Stimulated activated CD4-positive, alpha-beta T cell treated with anti-CD3 and anti-CD28 coated beads, Interleukin-12 subunit alpha, Interleukin-12 subunit beta, amount 100 ng/mL, for 48 hours (primary cell): Measurements from ENCODE around the gene FZD10.

Source experiments
- DNase-seq, 3 donors: peaks; one replicate each; pipeline ENCODE4 v3.0.0-alpha.2; 2020; ENCODE audit warnings: low read depth in 2 of 3, low spot score in 1 of 3

FZD10 gene

DNA sequence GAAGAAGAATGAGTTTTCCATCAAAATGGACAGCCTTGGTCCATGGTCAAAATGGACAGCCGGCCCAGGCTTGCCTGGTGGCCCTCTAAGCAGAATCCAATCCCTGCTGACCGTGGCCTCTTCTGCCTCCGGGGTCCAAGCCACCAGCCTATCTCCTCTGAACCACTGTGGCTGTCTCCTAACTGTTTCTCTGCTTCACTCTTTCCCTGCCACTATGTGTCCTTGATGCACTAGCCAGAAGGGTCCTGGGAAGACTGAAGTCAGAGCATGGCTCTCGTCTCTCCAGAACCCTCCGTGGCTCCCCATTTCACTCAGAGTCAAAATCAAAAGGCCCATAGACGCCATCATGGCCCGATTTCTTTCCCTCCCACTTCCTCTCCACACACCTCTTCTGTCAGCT is 8.5 kb upstream of the FZD10 start:
- no peak for DNase-seq

DNA sequence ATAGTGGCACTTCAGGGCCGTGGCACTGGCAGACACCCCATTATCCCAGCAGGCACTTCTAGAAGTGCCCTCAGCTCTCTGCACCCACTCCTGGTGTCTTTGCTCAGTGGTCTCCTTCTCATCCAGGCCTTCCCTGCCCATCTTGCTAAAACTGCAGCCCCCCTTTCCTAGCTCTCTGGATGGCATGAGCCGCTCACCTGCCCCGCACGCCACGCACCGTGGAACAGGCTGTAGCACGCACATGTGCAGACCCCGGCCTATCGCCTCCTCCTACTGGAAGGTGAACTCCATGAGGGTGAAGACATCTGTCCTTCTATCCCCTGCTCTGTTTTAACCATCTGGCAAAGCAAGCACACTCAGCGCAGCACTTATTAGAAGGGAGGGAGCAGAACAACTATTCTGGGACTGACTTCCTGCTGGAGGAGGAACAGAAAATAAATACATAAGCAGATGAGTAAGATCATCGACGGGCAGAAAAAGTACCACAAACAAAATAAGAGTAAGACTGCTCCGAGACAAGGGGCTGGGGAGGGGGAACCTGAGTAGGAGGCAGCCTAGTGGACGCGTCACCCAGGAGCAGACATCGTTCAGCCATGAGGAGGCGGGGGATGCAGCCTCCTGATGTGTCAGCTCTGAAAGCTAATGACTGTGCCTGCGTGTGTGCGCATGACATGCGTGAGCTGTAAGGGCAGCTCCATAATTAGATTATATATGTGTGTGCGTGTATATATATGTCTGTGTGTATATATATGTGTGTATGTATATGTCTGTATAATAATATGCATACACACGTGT is 7.8 kb upstream of the FZD10 start:
- DNase-seq = no peak

DNA sequence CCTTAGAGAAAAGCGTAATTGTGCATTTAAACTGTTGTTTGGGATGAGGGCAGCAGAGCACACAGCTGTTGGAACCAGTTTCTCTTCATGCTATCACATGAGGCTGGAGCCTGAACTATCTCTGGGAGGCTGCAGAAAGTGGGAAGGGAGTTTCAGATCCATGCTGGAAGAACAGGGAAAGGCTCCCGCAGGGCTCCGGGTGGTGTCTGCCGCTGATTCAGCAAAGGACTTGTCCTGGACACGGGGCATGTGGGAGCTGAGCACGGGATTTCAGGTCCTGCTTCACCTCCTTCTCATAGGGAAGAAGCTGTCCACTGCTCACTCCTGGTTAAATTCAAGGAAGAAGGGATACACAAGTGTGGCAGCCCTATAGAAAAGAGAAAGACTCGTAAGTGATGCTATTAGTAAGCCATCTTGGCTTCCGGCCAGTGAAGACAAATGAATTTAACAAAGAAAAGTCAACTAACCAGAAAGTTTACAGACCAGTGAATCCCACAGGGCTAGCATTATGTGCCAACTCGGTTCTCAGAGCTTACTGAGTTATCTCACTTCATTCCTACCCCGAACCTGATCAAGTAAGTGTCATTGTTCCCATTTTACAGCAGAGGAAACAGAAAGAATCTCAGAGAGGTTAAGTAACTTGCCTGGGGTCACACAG is 6.7 kb upstream of the FZD10 start:
- DNase-seq = no peak

DNA sequence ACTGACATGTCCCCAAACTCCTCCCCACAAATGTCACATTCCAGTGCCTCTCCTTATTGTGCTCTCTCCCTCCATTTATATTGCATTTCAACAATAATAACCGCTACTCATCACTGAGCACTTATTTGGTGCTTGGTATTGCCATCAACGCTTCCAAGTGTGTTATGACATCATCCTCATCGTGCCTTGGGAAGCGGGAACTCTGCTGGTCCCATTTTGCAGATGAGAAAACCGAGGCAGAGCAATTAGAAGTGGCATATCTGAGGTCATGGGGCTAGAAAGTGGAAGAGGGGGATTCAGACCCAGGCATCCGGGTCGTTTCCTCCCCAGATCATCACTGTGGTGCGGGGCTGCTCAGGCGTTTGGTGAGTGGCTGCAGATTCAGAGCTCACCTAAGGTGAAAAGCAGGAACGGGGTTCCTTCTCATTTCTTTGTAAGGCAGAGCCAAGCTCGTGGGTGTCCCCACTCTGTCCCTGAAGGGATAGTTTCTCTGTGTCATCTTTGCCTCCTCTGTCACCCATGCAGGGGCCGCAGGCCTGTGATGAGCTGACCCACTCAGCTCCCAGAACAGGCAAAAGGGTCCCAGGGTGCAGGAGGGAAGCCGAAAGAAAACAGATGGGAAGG is 5.5 kb upstream of the FZD10 start:
- no peak for DNase-seq

DNA sequence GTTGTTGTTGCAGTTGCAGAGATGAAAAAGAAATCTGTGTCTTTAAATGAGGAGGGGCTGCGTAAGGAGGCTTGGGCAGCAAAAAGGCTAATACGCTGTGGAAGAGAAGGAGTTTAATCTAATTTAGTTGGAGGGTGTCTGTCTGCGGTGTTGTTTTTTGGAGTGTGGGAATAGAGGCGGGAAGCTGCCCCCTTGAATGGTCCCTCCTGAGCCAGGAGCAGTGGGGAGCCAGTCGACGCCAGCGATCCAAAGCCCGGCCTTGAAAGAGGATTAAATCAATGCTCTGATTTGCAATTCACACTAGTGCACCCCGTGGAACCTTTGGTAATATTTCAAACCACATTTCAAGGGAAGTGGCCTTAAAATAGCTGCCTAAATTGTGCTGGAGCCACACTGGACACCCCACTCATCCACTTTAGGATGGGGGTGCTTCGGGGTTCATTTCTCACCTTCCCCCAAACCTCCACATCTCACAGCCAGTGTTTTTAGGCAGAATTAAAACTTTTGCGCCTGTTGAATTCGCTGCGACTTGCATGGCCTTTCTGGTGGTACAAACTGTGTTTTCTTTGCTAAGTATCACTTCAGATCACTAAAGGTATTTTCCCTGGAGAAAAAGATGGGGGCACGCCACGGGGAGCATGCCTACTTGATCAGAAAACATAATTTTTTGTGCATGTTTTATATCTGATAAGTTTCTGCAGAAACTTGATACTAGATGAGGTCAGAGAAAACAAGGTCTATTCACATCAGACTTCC is 4.1 kb upstream of the FZD10 start:
- DNase-seq = no peak

DNA sequence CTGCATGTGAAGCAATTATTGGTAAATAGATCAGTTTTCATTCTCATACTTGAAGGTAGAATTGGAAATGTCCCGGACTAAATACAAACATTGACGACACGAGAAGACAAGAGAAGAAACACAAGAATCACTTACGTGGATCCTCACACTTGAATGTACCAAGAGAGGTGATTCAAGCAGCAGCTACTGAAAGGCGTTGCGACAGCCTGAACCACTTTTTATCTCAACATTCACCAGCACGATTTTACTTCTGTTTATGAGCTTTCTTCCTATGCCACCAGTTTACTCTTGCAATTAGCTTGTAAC is 3.6 kb upstream of the FZD10 start:
- no peak for DNase-seq

DNA sequence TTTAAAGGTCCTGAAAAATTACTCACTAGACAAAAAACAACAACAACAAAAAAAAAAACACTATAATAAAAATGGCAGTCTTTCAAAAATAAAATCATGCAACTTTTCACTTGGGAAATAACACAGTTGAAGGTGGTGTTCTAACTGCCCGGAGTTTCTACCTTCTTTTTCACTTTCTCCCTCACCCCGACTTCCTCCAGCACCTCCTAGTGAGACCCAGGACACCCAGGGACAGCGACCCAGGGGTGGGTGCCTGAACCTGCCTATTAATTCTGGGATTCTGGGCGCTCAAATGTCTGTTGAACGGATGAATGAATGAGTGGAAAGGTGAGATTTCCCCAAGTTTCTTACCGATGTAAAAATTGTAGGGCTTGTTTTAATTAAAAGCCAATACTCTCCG is 2.0 kb upstream of the FZD10 start:
- no peak for DNase-seq

DNA sequence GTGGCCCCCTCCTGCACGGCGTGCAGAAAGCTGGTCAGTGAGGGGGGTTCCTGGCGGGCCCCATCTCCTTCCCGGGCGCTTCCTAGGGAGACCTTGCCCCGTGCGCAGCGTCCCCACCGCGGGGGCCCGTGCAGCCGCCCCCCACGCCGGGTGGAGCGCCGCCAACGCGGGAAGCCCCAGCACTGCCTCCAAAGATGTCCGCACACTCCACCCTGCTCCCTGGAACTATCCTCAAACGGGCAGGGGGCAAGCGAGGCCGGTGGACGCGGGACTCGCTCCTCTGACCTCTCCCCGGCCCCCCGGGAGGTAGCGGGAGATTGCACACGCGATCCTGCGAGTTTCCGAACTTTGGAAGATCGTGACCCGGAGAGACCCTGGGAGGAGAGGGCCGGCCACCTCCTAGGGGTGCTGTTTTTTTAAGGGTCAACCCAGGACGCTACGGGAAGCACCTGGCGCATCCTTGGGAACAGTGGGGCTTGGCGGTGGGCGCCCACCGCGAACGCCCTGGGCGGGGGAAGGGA is 1.5 kb upstream of the FZD10 start:
- no peak for DNase-seq

DNA sequence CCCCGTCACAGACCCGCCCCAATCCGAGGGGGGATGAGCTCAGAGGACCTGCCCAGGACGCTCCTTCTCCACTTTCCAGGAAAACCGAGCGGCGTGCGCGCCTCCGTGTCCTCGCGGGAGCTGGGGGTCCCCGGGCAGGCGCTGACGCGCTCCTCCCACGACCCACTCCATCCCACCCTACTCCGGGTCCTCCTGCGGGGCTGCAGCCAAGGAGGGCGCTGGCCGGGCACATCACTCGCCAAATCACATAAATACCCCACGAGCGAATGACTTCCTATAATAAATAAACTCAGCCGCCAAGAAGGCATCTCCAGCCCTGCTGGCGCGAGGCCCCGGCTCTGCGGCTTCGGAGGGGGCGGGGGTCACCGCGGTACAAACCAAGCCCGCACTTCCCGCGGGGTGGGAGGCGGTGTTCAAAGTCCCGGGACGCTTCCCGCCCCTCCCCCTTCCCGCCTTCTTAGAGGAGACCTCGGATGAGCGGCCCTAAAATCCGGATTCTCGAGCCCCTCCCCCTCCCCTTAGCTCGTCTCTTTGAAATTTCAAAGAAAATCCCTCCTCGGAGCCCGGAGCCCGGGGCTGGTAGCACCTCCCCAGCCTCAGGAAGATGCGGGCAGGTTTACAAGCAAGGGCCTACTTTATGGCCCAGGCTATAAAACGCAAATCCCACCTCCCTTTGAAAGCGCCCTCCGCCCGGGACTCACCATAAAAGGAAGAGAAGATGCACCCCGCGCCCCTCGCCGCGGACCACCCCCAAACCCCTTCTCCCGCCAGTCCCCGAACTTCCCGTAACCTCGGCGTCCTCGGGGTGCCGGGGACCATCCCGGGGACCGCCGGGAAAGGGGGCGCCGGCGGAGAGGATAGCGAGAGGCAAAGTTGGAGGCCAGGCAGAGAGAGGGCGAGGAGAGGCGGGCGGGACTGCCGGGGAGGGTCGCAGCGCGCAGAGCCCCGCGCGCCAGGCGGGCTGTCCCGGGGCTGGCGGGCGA is 712 bp upstream of the FZD10 start:
- no peak for DNase-seq

DNA sequence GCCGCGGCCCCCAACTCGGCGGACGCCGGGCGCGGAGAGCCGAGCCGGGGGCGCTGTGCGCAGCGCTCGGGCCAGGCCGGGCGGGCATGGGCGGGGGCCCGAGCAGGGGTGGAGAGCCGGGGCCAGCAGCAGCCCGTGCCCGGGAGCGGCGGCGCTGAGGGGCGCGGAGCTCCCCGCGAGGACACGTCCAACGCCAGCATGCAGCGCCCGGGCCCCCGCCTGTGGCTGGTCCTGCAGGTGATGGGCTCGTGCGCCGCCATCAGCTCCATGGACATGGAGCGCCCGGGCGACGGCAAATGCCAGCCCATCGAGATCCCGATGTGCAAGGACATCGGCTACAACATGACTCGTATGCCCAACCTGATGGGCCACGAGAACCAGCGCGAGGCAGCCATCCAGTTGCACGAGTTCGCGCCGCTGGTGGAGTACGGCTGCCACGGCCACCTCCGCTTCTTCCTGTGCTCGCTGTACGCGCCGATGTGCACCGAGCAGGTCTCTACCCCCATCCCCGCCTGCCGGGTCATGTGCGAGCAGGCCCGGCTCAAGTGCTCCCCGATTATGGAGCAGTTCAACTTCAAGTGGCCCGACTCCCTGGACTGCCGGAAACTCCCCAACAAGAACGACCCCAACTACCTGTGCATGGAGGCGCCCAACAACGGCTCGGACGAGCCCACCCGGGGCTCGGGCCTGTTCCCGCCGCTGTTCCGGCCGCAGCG is 639 bp downstream of the FZD10 start:
- no peak for DNase-seq

DNA sequence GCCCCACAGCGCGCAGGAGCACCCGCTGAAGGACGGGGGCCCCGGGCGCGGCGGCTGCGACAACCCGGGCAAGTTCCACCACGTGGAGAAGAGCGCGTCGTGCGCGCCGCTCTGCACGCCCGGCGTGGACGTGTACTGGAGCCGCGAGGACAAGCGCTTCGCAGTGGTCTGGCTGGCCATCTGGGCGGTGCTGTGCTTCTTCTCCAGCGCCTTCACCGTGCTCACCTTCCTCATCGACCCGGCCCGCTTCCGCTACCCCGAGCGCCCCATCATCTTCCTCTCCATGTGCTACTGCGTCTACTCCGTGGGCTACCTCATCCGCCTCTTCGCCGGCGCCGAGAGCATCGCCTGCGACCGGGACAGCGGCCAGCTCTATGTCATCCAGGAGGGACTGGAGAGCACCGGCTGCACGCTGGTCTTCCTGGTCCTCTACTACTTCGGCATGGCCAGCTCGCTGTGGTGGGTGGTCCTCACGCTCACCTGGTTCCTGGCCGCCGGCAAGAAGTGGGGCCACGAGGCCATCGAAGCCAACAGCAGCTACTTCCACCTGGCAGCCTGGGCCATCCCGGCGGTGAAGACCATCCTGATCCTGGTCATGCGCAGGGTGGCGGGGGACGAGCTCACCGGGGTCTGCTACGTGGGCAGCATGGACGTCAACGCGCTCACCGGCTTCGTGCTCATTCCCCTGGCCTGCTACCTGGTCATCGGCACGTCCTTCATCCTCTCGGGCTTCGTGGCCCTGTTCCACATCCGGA is 1.4 kb downstream of the FZD10 start:
- DNase-seq = no peak

DNA sequence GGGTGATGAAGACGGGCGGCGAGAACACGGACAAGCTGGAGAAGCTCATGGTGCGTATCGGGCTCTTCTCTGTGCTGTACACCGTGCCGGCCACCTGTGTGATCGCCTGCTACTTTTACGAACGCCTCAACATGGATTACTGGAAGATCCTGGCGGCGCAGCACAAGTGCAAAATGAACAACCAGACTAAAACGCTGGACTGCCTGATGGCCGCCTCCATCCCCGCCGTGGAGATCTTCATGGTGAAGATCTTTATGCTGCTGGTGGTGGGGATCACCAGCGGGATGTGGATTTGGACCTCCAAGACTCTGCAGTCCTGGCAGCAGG is 1.9 kb downstream of the FZD10 start:
- no peak for DNase-seq

DNA sequence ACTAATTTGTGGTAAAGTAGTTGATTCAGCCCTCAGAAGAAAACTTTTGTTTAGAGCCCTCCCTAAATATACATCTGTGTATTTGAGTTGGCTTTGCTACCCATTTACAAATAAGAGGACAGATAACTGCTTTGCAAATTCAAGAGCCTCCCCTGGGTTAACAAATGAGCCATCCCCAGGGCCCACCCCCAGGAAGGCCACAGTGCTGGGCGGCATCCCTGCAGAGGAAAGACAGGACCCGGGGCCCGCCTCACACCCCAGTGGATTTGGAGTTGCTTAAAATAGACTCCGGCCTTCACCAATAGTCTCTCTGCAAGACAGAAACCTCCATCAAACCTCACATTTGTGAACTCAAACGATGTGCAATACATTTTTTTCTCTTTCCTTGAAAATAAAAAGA is 2.7 kb downstream of the FZD10 start:
- no peak for DNase-seq

DNA sequence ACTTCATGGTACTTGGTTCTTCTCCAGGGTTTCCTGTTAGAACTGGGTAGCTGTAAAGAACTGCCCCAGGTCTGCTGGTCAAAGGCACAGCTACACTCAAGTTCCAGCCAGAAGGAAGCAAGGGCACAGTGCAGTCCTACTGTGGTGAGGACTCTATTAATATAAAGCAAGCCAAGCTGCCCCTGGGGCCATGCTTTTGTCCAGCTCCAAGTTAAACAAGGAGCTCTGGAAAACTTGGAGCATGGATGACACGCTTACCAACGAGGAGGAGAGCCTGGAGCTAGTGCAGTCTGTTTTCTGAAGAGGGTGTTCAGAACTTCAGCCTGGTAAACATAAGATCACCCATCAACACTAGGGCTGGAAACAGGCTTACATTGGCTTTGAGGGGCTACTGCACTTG is 4.0 kb downstream of the FZD10 start:
- no peak for DNase-seq

DNA sequence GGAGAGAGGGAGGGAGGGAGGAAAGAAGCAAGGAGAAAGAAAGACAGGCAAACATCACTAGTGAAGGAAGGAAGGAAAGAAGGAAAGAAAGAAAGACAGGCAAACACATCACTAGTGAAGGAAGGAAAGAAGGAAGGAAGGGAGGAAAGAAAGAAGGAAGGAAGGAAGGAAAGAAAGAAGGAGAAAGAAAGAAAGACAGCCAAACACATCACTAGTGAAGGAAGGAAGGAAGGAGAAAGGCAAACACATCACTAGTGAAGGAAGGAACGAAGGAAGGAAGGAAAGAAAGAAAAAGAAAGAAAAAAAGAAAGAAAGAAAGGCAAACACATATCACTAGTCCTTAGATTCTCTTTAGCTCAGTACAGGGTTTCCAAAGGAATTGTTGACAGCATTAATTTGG is 5.3 kb downstream of the FZD10 start:
- no peak for DNase-seq

DNA sequence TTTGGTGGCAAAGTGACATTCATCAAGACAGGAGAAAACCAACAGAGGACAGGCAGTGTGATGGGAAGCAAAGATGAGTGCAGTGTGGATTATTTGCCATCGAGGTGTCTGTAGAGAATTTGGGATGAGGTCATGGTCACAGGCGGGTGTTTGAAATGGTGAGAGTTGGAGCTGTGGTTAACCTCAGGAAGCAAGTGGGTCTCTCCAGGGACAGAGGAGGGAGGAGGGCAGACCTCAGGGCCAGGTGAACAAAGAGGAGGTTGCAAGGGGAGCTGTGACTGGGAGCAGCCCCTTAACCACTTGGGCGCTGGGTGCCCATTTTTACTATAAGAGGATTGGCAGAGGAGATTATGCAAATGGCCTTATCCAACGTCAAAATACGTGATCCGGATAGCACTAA is 7.0 kb downstream of the FZD10 start:
- DNase-seq = no peak

DNA sequence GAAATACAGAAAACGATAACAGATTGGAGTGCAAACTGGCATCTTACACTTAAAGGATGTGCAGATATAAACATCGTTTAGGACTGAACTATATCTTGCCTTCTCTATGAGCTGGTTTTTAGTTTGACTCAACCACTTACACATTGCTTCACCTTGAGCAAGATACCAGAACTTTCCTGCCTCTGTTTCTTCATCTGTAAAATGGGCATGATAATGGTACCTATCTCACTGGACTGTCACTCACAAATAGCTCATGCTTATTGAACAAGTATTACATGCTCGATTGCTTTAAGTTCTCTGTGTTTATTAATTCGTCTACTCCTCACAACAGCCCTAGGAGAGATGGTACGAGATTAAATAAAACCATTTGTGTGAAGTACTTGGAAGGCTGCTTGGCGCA is 7.7 kb downstream of the FZD10 start:
- no peak for DNase-seq

DNA sequence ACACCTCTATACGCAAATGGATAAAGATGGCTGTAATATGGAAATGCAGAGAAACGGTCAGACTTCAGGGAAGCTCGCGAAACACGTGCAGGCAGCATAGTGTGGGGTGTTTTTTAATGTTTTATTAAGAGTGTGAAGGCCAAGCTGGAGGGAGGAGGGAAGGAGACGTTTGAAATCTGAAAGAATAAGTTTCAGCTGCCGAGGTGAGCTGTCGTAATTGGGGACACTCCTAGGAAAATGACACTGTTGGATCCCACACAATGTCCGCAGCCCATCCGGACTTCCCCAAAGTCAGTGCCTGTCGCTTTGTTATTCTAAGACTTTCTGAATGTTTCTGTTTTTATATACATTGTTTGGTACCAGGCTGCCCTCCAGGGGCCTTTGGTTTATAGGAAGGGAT is 8.3 kb downstream of the FZD10 start:
- DNase-seq = no peak

DNA sequence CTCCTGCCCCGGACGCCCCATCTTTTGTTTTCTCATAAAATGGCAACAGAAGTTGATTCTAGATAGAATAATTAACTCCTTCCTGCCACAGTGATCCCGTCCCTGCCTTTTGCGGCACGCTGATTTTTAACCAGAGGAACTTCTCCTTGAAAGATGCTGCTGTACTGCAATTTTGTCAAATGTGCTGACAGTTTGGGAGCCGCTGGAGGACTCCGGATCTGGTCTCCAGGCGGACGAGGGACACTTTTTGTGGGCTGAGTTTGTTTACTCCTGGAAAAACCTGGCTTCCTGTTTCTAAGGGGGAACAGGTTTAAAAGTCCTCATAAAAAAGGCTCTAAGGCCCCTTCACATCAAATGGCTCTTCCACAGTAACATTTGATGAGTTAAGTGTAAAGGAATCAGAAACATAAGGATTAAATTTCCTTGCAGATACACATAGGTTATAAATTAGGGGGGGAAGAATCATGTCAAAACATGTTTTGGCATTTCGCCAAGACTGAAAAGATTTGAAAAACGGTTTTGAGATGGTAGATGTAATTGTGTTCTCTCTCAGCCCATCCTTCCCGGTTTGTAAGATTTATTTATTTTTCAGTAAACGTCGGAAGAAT is 15.5 kb downstream of the FZD10 start:
- no peak for DNase-seq
